Measurements from ENCODE around the gene KIF21B. TPM values are rescaled to one million over a fixed set of nuclear protein-coding genes. Genes with fewer than 3 reads are reported as not detected.

The KIF21B gene
- total RNA-seq, 2 donors from 2014 or later, result 1.6 to 3.4 TPM

GRCh38 chr1:200976634-200977033 lies 46.9 kb downstream of the KIF21B start:
- 68 to 89% methylated on average over 6 to 7 of the region's 8 CpGs for WGBS, 2 donors
- TF ChIP-seq POLR2A (IDR thresholded peaks at IDR 0.05) (no peak), CTCF (IDR thresholded peaks at IDR 0.05) (no peak)

GRCh38 chr1:200975458-200975857 lies 48.1 kb downstream of the KIF21B start:
- no peak overlapping the region for H3K27ac ChIP-seq
- H3K9me3 ChIP-seq, result no peaks in the 10 kb centered on the region
- TF ChIP-seq CTCF (IDR thresholded peaks at IDR 0.05) (no peak), POLR2A (IDR thresholded peaks at IDR 0.05) (no peak)
- peaks cover 4% of the 10 kb centered on the region for H3K4me1 ChIP-seq
- DNase-seq, result no peak
- no peaks in the 10 kb centered on the region for H3K27me3 ChIP-seq
- 83 to 87% methylated on average over 12 to 13 of the region's 13 CpGs for WGBS, 2 donors
- intact Hi-C loops (cut with DNase I), result loop anchor here (10.0 kb wide), 1 partner anchor 249 kb away; no protein-coding TSS in a partner anchor
- H3K36me3 ChIP-seq (replicated peaks in 1 of 2; ENCODE audit: insufficient read depth in 1 of 2, low read depth in 2 of 2), result no peaks in the 10 kb centered on the region
- H3K4me3 ChIP-seq, result no peak overlapping the region
- no peak for ATAC-seq

More at GRCh38 chr1:200976634-200977033, 46.9 kb downstream of the KIF21B start:
- Histone ChIP-seq H3K9me3 (no peaks in the 10 kb centered on the region), H3K36me3 (replicated peaks in 1 of 2; ENCODE audit: insufficient read depth in 1 of 2, low read depth in 2 of 2) (no peaks in the 10 kb centered on the region), H3K27me3 (no peaks in the 10 kb centered on the region), H3K27ac (no peak overlapping the region), H3K4me1 (peaks cover 4% of the 10 kb centered on the region), H3K4me3 (no peak overlapping the region)
- no peak for DNase-seq
- no peak for ATAC-seq
- intact Hi-C loops (cut with DNase I), result loop anchor here (10.0 kb wide), 1 partner anchor 248 kb away; no protein-coding TSS in a partner anchor

GRCh38 chr1:200974711-200975110 lies 48.8 kb downstream of the KIF21B start:
- no peaks in the 10 kb centered on the region for H3K9me3 ChIP-seq
- no peak overlapping the region for H3K27ac ChIP-seq
- WGBS, 2 donors, result 91 to 94% methylated on average over 7 to 12 of the region's 12 CpGs
- H3K36me3 ChIP-seq (replicated peaks in 1 of 2; ENCODE audit: insufficient read depth in 1 of 2, low read depth in 2 of 2), result no peaks in the 10 kb centered on the region
- no peak for ATAC-seq
- TF ChIP-seq CTCF (IDR thresholded peaks at IDR 0.05) (no peak), POLR2A (IDR thresholded peaks at IDR 0.05) (no peak)
- DNase-seq, result no peak
- no peak overlapping the region for H3K4me3 ChIP-seq
- peaks cover 4% of the 10 kb centered on the region for H3K4me1 ChIP-seq
- no peaks in the 10 kb centered on the region for H3K27me3 ChIP-seq
- intact Hi-C loops (cut with DNase I), result loop anchor here (5.0 to 10.0 kb wide), 2 partner anchors 68 to 250 kb away; no protein-coding TSS in a partner anchor

GRCh38 chr1:200973937-200974657 lies 49.4 kb downstream of the KIF21B start:
- no peak overlapping the region for H3K27ac ChIP-seq
- TF ChIP-seq CTCF (IDR thresholded peaks at IDR 0.05) (no peak), POLR2A (IDR thresholded peaks at IDR 0.05) (no peak)
- DNase-seq (no peak), ATAC-seq (no peak)
- H3K36me3 ChIP-seq (replicated peaks in 1 of 2; ENCODE audit: insufficient read depth in 1 of 2, low read depth in 2 of 2), result no peaks in the 10 kb centered on the region
- peaks cover 4% of the 10 kb centered on the region for H3K4me1 ChIP-seq
- 88 to 92% methylated on average over 17 to 19 of the region's 19 CpGs for WGBS, 2 donors
- H3K4me3 ChIP-seq, result no peak overlapping the region
- H3K27me3 ChIP-seq, result no peaks in the 10 kb centered on the region
- H3K9me3 ChIP-seq, result no peaks in the 10 kb centered on the region
- intact Hi-C loops (cut with DNase I), result loop anchor here (5.0 to 10.0 kb wide), 2 partner anchors 68 to 251 kb away; no protein-coding TSS in a partner anchor
